ENCODE measurements around the gene ZNF808. TPM values are rescaled to one million over a fixed set of nuclear protein-coding genes. Genes with fewer than 3 reads are reported as not detected.

ZNF808 gene
- total and polyA plus RNA-seq, 9 of the 15 experiments (the other 6 are each of a cell fraction or from before 2014, with no cell fraction given): 3.1 to 20.1 (median 10.9) TPM

- WGBS (ENCODE audit: insufficient coverage, low coverage, missing lambda C conversion rate): 7% methylated on average over 5 of the region's 5 CpGs
- Histone ChIP-seq H3K4me3 (no peak overlapping the region), H3K27ac (ENCODE audit: extremely low read depth, low read depth, low read length) (no peak overlapping the region), H3K4me2 (ENCODE audit: insufficient read depth, low read length) (no peak overlapping the region), H3K4me1 (replicated peaks in 1 of 2; ENCODE audit: control insufficient read depth in 2 of 2, insufficient read depth in 2 of 2, low read length in 2 of 2) (peaks cover 0 to 3% of the 10 kb centered on the region in 2 experiments; a peak in 2 of 5 replicates), H3K9me3 (replicated peaks; ENCODE audit: control insufficient read depth, insufficient read depth, low read depth, low read length) (0 out of 2 replicates have a peak, but pooled peaks cover 3% of the 10 kb centered on the region), H4K20me1 (replicated peaks; ENCODE audit: control insufficient read depth, insufficient read depth, low read length) (no peaks in the 10 kb centered on the region), H2AFZ (ENCODE audit: low read depth, low read length) (no peak overlapping the region), H3K27me3 (ENCODE audit: control insufficient read depth in 2 of 2, insufficient read depth in 2 of 2, low read length in 2 of 2) (no peaks in the 10 kb centered on the region), H3K36me3 (ENCODE audit: control insufficient read depth, insufficient read depth, low read length) (no peaks in the 10 kb centered on the region), H3K79me2 (ENCODE audit: control insufficient read depth, insufficient read depth, low read length) (no peaks in the 10 kb centered on the region), H3K9ac (ENCODE audit: insufficient read depth in 1 of 2, low read depth in 2 of 2, low read length in 2 of 2) (no peak overlapping the region), H3K9me1 (ENCODE audit: control insufficient read depth, insufficient read depth, low read length) (no peaks in the 10 kb centered on the region)
- in situ Hi-C loops (cut with MboI) (no loop called here), intact Hi-C loops (cut with micrococcal nuclease) (no loop called here)
- no peak for FAIRE-seq
- CTCF ChIA-PET (ENCODE audit: low intra/inter-chr PET ratio): no interaction called here
- no peak for DNase-seq (ENCODE audit: extremely low read depth in 1 of 4, low spot score in 3 of 4)
- no TSS peak for BruUV-seq (replicated peaks)
- no peak for ATAC-seq
- POLR2A ChIA-PET: no interaction called here
- TF ChIP-seq DEAF1 (CRISPR knock-in tag; IDR thresholded peaks at IDR 0.05) (no peak), E2F8 (IDR thresholded peaks at IDR 0.05; ENCODE audit: low read depth, partially characterized antibody) (no peak), MTA2 (IDR thresholded peaks at IDR 0.05; ENCODE audit: low read depth) (no peak), ZNF740 (CRISPR knock-in tag; IDR thresholded peaks at IDR 0.05) (no peak), ZNF740 (tag; IDR thresholded peaks at IDR 0.05) (no peak), MCM5 (IDR thresholded peaks at IDR 0.05; ENCODE audit: low read depth) (no peak), ZFP91 (CRISPR knock-in tag; IDR thresholded peaks at IDR 0.05) (no peak), RBM39 (optimal IDR thresholded peaks at IDR 0.05; ENCODE audit: low read depth, low read length) (no peak), CTCF (IDR thresholded peaks at IDR 0.05 in 2 of 3, conservative IDR thresholded peaks at IDR 0.05 in 1 of 3; ENCODE audit: insufficient read depth in 2 of 3, low read depth in 1 of 3, low read length in 3 of 3) (no peak), YBX1 (IDR thresholded peaks at IDR 0.05) (no peak), ZNF668 (CRISPR knock-in tag; IDR thresholded peaks at IDR 0.05) (no peak), BRF1 (IDR thresholded peaks at IDR 0.05; ENCODE audit: borderline replicate concordance, extremely low read depth, insufficient read length) (no peak), ZNF143 (CRISPR knock-in tag; IDR thresholded peaks at IDR 0.05) (no peak), NFE2 (IDR thresholded peaks at IDR 0.05; ENCODE audit: low read depth) (no peak), RFX1 (IDR thresholded peaks at IDR 0.05) (no peak)
Measured at GRCh38 chr19:52516191-52516590, 11.3 kb upstream of the ZNF808 start.
